DOHH2 (cell line): ENCODE results near the gene KIAA0930.
A peak's percentile ranks its signal among the peaks of the same experiment; 100 is the strongest.

Source experiments
- H3F3A ChIP-seq: fragments of 200-600 bp; sonication (generic), shearing (Covaris generic); 2 replicates; pipeline ENCODE4 v1.6.0; 2016; ENCODE audit warnings: antibody characterized with exemption, mild to moderate bottlenecking; ENCODE audit not compliant: control insufficient read depth, insufficient read depth
- H3K27ac ChIP-seq: fragments of 200-600 bp; sonication (generic); 2 replicates; pipeline ENCODE4 v1.5.1; 2014; ENCODE audit warnings: low read depth, mild to moderate bottlenecking, low read length, moderate library complexity
- H3K27me3 ChIP-seq: fragments of 200-600 bp; sonication (generic); 2 replicates; pipeline ENCODE4 v1.6.1; 2014; ENCODE audit warnings: mild to moderate bottlenecking, low read length, mixed read lengths; ENCODE audit not compliant: control insufficient read depth
- H3K36me3 ChIP-seq: fragments of 200-600 bp; sonication (generic); 2 replicates; pipeline ENCODE4 v1.6.1; 2014; ENCODE audit warnings: mild to moderate bottlenecking, low read length, moderate library complexity, mixed read lengths; ENCODE audit not compliant: control insufficient read depth
- H3K4me1 ChIP-seq: fragments of 200-600 bp; sonication (generic); 2 replicates; pipeline ENCODE4 v1.6.1; 2014; ENCODE audit warnings: mild to moderate bottlenecking, low read length, mixed read lengths; ENCODE audit not compliant: control insufficient read depth
- H3K4me2 ChIP-seq: fragments of 200-600 bp; sonication (generic); 2 replicates; pipeline ENCODE4 v1.6.0; 2014; ENCODE audit warnings: mild to moderate bottlenecking, low read length, moderate library complexity
- H3K4me3 ChIP-seq: fragments of 200-600 bp; sonication (generic); 2 replicates; pipeline ENCODE4 v1.5.1; 2014; ENCODE audit warnings: mild to moderate bottlenecking, low read length, mixed read lengths
- H3K79me2 ChIP-seq: fragments of 200-600 bp; sonication (generic); 2 replicates; pipeline ENCODE4 v1.6.1; 2014; ENCODE audit warnings: mild to moderate bottlenecking, low read length, mixed read lengths; ENCODE audit not compliant: control insufficient read depth
- H3K9me2 ChIP-seq: fragments of 200-600 bp; sonication (generic); replicated peaks from 2 replicates; pipeline ENCODE4 v1.6.1; 2014; ENCODE audit warnings: mild to moderate bottlenecking, low read length, mixed read lengths; ENCODE audit not compliant: control insufficient read depth
- H3K9me3 ChIP-seq: fragments of 200-600 bp; sonication (generic); 2 replicates; pipeline ENCODE4 v1.6.1; 2014; ENCODE audit warnings: antibody characterized with exemption, low read length, mixed read lengths; ENCODE audit not compliant: control insufficient read depth, insufficient read depth
- H4K20me1 ChIP-seq: fragments of 200-600 bp; sonication (generic); 2 replicates; pipeline ENCODE4 v1.6.0; 2014; ENCODE audit warnings: low read depth, mild to moderate bottlenecking, antibody characterized with exemption, low read length, moderate library complexity; ENCODE audit not compliant: control insufficient read depth, insufficient read depth
- CTCF ChIP-seq: fragments of 200-600 bp; sonication (generic); IDR thresholded peaks from one replicate; pipeline ENCODE4 v1.5.1; 2014; ENCODE audit warnings: antibody characterized with exemption, mild to moderate bottlenecking, low read depth, low read length; ENCODE audit not compliant: poor library complexity, severe bottlenecking
- EZH2phosphoT487 ChIP-seq: fragments of 200-600 bp; sonication (generic); IDR thresholded peaks from 2 replicates; pipeline ENCODE4 v1.6.1; 2017; ENCODE audit warnings: borderline replicate concordance, mild to moderate bottlenecking, antibody characterized with exemption, low read length, moderate library complexity, mixed read lengths

The KIAA0930 gene

GRCh38 chr22:45251825-45252224 lies 11.1 kb upstream of the KIAA0930 start:
- Histone ChIP-seq H4K20me1 (no peaks in the 10 kb centered on the region), H3K27me3 (no peaks in the 10 kb centered on the region), H3F3A (peaks cover 3% of the 10 kb centered on the region; the same call in 1 of the 2 replicates), H3K4me2 (no peak overlapping the region), H3K79me2 (no peaks in the 10 kb centered on the region), H3K9me3 (no peaks in the 10 kb centered on the region), H3K9me2 (no peaks in the 10 kb centered on the region), H3K27ac (no peak overlapping the region), H3K36me3 (no peaks in the 10 kb centered on the region), H3K4me3 (no peak overlapping the region), H3K4me1 (peaks cover 29% of the 10 kb centered on the region)
- TF ChIP-seq CTCF: no peak
- no peak for TF ChIP-seq EZH2phosphoT487

DNA sequence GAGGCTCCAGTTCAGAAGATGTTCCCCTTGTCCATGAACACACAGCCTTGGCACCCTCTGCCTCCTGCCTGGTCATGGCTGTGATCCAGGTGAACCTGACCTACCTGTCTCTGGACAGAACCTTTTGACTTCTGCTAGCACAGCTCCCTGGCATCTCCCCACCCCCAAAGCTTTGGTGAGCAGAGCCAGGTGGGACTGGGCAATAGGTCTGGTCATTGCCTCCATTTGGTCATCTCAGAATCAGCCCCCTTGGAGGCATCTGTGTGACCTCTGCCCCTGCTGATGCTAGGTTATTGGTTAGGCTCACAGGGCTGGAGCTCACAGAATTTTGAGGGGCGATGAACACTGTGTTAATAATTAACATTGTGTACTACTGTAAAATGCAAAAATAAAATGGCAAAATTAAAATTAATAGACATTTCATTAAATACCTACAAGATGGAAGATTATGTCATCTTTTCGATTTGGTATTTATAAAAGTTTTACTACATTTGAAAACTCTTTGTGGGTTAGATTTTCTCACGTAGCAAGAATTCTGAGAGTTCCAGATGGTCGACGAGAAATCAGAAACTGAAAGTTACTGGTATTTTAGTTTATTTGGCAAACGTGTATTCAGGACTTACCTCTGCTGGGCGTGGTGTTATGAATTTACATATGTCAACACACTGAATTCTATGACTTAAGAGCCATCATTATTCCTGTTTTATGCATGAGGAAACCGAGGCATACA lies 8.3 kb upstream of the KIAA0930 start:
- H3K4me1 ChIP-seq: peaks cover 43% of the 10 kb centered on the region
- no peaks in the 10 kb centered on the region for H3K9me2 ChIP-seq
- peak overlapping the region; percentile 60 for H3K4me3 ChIP-seq
- no peaks in the 10 kb centered on the region for H3K36me3 ChIP-seq
- no peaks in the 10 kb centered on the region for H3K79me2 ChIP-seq
- no peak for TF ChIP-seq EZH2phosphoT487
- TF ChIP-seq CTCF: no peak
- H4K20me1 ChIP-seq: no peaks in the 10 kb centered on the region
- H3K27me3 ChIP-seq: no peaks in the 10 kb centered on the region
- H3K4me2 ChIP-seq: peak overlapping the region; percentile 60
- peaks cover 12% of the 10 kb centered on the region for H3F3A ChIP-seq
- 0 out of 2 replicates have a peak overlapping the region, but pooled peaks have one; percentile 0 for H3K27ac ChIP-seq
- H3K9me3 ChIP-seq: no peaks in the 10 kb centered on the region

DNA sequence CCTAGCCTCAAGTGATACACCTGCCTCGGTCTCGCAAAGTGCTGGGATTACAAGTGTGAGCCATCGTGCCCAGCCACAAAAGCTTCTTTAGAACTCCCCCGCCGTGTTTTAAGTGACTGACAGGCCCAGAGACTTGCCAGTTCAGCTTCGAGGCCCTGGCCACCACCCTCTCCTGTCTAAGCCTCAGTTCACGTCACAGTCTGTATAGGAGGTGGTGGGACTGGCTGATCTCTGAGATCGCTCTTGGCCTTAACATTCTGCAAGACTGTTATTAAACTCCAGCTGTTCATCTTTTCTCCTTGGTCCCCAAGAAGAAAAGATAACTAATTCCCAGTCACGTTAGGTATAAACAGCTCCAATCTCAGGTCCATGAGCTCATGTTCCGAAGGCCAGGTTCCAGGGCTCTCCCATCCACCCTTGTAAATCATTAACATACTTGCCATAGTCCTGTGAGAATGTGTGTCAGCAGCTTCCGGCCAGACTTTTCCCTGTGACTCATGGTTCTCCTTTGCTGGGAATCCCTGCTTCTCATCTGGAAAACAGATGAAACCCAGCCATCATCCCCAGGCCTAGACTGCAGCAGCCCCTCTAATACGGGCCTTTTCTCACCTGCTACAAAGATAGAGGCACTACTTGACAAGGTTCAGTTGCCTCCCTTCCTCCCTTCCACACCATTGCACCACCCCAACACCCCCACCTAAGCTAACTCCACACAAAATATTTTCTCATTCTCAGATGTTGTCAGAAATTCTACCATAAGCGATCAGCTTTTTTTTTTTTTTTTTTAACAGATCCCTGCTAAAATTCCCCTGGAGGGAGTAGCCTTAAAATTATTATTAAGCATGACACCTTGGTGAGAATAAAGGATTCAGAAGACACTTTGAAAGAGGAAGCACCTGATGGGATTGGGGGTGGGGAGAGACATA lies 5.6 kb upstream of the KIAA0930 start:
- Histone ChIP-seq H3K4me2 (peak overlapping the region; percentile 62), H3K9me2 (no peaks in the 10 kb centered on the region), H3K27ac (peak overlapping the region; percentile 74)

More for the DNA sequence above, 5.6 kb upstream of the KIAA0930 start:
- H3K27me3 ChIP-seq: no peaks in the 10 kb centered on the region
- H3K36me3 ChIP-seq: no peaks in the 10 kb centered on the region
- no peaks in the 10 kb centered on the region for H3K79me2 ChIP-seq
- peaks cover 48% of the 10 kb centered on the region for H3K4me1 ChIP-seq
- no peaks in the 10 kb centered on the region for H3K9me3 ChIP-seq
- TF ChIP-seq EZH2phosphoT487 (no peak), CTCF (no peak)
- no peaks in the 10 kb centered on the region for H4K20me1 ChIP-seq
- peaks cover 12% of the 10 kb centered on the region for H3F3A ChIP-seq
- peak overlapping the region; percentile 59 for H3K4me3 ChIP-seq
